HCT116 (cell line): ENCODE measurements around the gene CDH13. TPM values are rescaled to one million over a fixed set of nuclear protein-coding genes. Genes with fewer than 3 reads are reported as not detected.

ENCODE experiments used
- ATAC-seq: fragments of 200-7000 bp; cut with Tn5 transposase; 2 replicates; pipeline ENCODE4 v1.9.1; 2020; ENCODE audit warnings: mild to moderate bottlenecking, moderate library complexity
- BruUV-seq: library from RNA; stranded (reverse); fragments of 400-500 nt; replicated peaks from 2 replicates; lab custom pipeline; 2021; lab: Mats Ljungman, UMichigan
- CTCF ChIA-PET: fragments of 300-600 bp; sonication (Branson Sonifier 250); formaldehyde crosslinking; loops from one replicate; lab custom pipeline; 2021; ENCODE audit warnings: antibody characterized with exemption; lab: Charles Lee
- POLR2A ChIA-PET: fragments of 300-600, 350-600 bp; sonication (Branson Sonifier 250); formaldehyde crosslinking; loops from one replicate; lab custom pipeline; 2021; ENCODE audit warnings: antibody characterized with exemption; lab: Charles Lee
- RAD21 ChIA-PET, 2 experiments: fragments of 300-600 bp; sonication (Branson Sonifier 250); formaldehyde crosslinking; loops; one replicate each; lab custom pipeline; 2023; ENCODE audit warnings: low total read pairs in 2 of 2; ENCODE audit not compliant: uncharacterized antibody in 2 of 2, unreplicated experiment in 2 of 2, low non-redundant PET in 1 of 2; lab: Charles Lee
- DNase-seq: peaks from one replicate; pipeline ENCODE4 v3.0.0-alpha.2; 2010; ENCODE audit warnings: low read depth, low spot score
- H2AFZ ChIP-seq: fragments of 200-600 bp; shearing (Covaris generic), sonication (generic); 2 replicates; pipeline ENCODE4 v1.6.1; 2017; ENCODE audit warnings: low read depth, mixed run types, mixed read lengths, antibody characterized with exemption, low read length; ENCODE audit not compliant: poor library complexity, severe bottlenecking
- H3K27ac ChIP-seq: 2 replicates; pipeline ENCODE4 v1.5.1; 2012; ENCODE audit warnings: low read depth, low read length
- H3K27me3 ChIP-seq: fragments of 200-600 bp; sonication (generic); 2 replicates; pipeline ENCODE4 v1.6.1; 2016; ENCODE audit warnings: mixed run types, low read length, mixed read lengths; ENCODE audit not compliant: insufficient read depth
- H3K36me3 ChIP-seq, 2 experiments: fragments of 200-500 bp in 1 of 2; fragments of 200-600 bp in 1 of 2; sonication (Bioruptor generic) in 1 of 2; sonication (generic) in 1 of 2; 2 replicates each; pipeline versions ENCODE4 v1.5.1 to v1.6.1; 2014 to 2016; ENCODE audit warnings: low read length in 2 of 2, inconsistent platforms in 1 of 2, mixed read lengths in 1 of 2, mixed run types in 1 of 2; ENCODE audit not compliant: insufficient read depth in 2 of 2, control insufficient read depth in 1 of 2
- H3K4me1 ChIP-seq, 2 experiments: fragments of 200-600 bp in 1 of 2; sonication (generic) in 1 of 2; 2 replicates each; pipeline versions ENCODE4 v1.5.1 to v1.6.1; 2012 to 2017; ENCODE audit warnings: low read length in 2 of 2, inconsistent platforms in 1 of 2, mild to moderate bottlenecking in 1 of 2, mixed read lengths in 1 of 2, mixed run types in 1 of 2, moderate library complexity in 1 of 2; ENCODE audit not compliant: insufficient read depth in 2 of 2, control insufficient read depth in 1 of 2
- H3K4me2 ChIP-seq: fragments of 200-600 bp; sonication (generic); 2 replicates; pipeline ENCODE4 v1.6.1; 2017; ENCODE audit warnings: mixed run types, low read length, mixed read lengths
- H3K4me3 ChIP-seq, 2 experiments: fragments of 200-600 bp in 1 of 2; sonication (generic) in 1 of 2; replicated peaks in 1 of 2; 2 replicates each; pipeline ENCODE4 v1.5.1; 2011 to 2016; ENCODE audit warnings: low read length in 2 of 2, control low read depth in 1 of 2, low read depth in 1 of 2, mild to moderate bottlenecking in 1 of 2, mixed read lengths in 1 of 2, mixed run types in 1 of 2
- H3K79me2 ChIP-seq: fragments of 200-600 bp; sonication (generic); 2 replicates; pipeline ENCODE4 v1.6.1; 2017; ENCODE audit warnings: mild to moderate bottlenecking, mixed run types, low read length, moderate library complexity, mixed read lengths; ENCODE audit not compliant: insufficient read depth
- H3K9ac ChIP-seq: fragments of 200-600 bp; sonication (generic); 2 replicates; pipeline ENCODE4 v1.6.1; 2016; ENCODE audit warnings: low read length, mixed read lengths
- H3K9me2 ChIP-seq: fragments of 200-600 bp; sonication (generic), shearing (Covaris generic); 2 replicates; pipeline ENCODE4 v1.6.1; 2017; ENCODE audit warnings: mixed run types, mild to moderate bottlenecking, moderate library complexity; ENCODE audit not compliant: insufficient read depth
- H3K9me3 ChIP-seq, 2 experiments: fragments of 200-500 bp in 1 of 2; fragments of 200-600 bp in 1 of 2; sonication (Bioruptor generic) in 1 of 2; sonication (generic) in 1 of 2; 2 replicates each; pipeline ENCODE4 v1.6.1; 2014 to 2017; ENCODE audit warnings: low read length in 2 of 2, mixed read lengths in 2 of 2, inconsistent platforms in 1 of 2, low read depth in 1 of 2, mild to moderate bottlenecking in 1 of 2, mixed run types in 1 of 2, moderate library complexity in 1 of 2; ENCODE audit not compliant: control insufficient read depth in 1 of 2, insufficient read depth in 1 of 2
- H4K20me1 ChIP-seq: fragments of 200-600 bp; sonication (generic), shearing (Covaris generic); 2 replicates; pipeline ENCODE4 v1.6.1; 2017; ENCODE audit warnings: mixed run types, mild to moderate bottlenecking, moderate library complexity; ENCODE audit not compliant: insufficient read depth
- CBX3 ChIP-seq: IDR thresholded peaks from 2 replicates; pipeline ENCODE4 v1.6.1; 2012; ENCODE audit warnings: low read depth
- CEBPB ChIP-seq: IDR thresholded peaks from 2 replicates; pipeline ENCODE4 v1.6.1; 2012; ENCODE audit warnings: low read depth
- EGR1 ChIP-seq: IDR thresholded peaks from 2 replicates; pipeline ENCODE4 v1.6.1; 2012; ENCODE audit warnings: low read depth
- EZH2 ChIP-seq: fragments of 200-600 bp; sonication (generic); IDR thresholded peaks from 2 replicates; pipeline ENCODE4 v1.6.1; 2017; ENCODE audit warnings: antibody characterized with exemption, mixed run types
- EZH2phosphoT487 ChIP-seq: fragments of 200-600 bp; IDR thresholded peaks from 2 replicates; pipeline ENCODE4 v1.6.1; 2018; ENCODE audit warnings: antibody characterized with exemption, borderline replicate concordance
- JUND ChIP-seq: IDR thresholded peaks from 2 replicates; pipeline ENCODE4 v1.6.1; 2012
- POLR2AphosphoS5 ChIP-seq: IDR thresholded peaks from 2 replicates; pipeline ENCODE4 v1.6.1; 2011; ENCODE audit warnings: mild to moderate bottlenecking, low read depth, low read length, moderate library complexity
- RAD21 ChIP-seq: IDR thresholded peaks from 2 replicates; pipeline ENCODE4 v1.6.1; 2012; ENCODE audit warnings: low read depth, mild to moderate bottlenecking
- SIN3A ChIP-seq: IDR thresholded peaks from 2 replicates; pipeline ENCODE4 v1.6.1; 2012; ENCODE audit warnings: low read depth
- TCF7L2 ChIP-seq: IDR thresholded peaks from 2 replicates; pipeline ENCODE4 v1.7.0; 2011; ENCODE audit warnings: borderline replicate concordance, inconsistent platforms; ENCODE audit not compliant: insufficient read depth, insufficient read length; ENCODE audit errors: extremely low read depth
- YY1 ChIP-seq: IDR thresholded peaks from 2 replicates; pipeline ENCODE4 v1.6.1; 2011; ENCODE audit warnings: low read length, low read depth, moderate library complexity, mild to moderate bottlenecking; ENCODE audit not compliant: insufficient replicate concordance; ENCODE audit errors: extremely low read depth
- ZFX ChIP-seq: fragments of 450-650 bp; IDR thresholded peaks from 2 replicates; pipeline ENCODE4 v1.6.1; 2017
- intact Hi-C: fragments of 100-400 bp; cut with micrococcal nuclease; formaldehyde crosslinking; loops from 2 replicates; pipeline ENCODE4 v1.10.0; 2022
- total RNA-seq: library from RNA; stranded (reverse); gene quantifications from one replicate; pipeline ENCODE4 v1.2.1, GENCODE V29; 2021; ENCODE audit not compliant: unreplicated experiment
- TF ChIP-seq, protein P1 (sequence below): IDR thresholded peaks from 2 replicates; pipeline ENCODE4 v1.6.1; 2012
- TF ChIP-seq, protein P2 (sequence below): IDR thresholded peaks from 2 replicates; pipeline ENCODE4 v1.6.1; 2012; ENCODE audit warnings: low read depth
- TF ChIP-seq, protein P3 (sequence below), 3 experiments: fragments of 200-600 bp in 1 of 3; sonication (generic) in 1 of 3; IDR thresholded peaks in 2 of 3; conservative IDR thresholded peaks in 1 of 3; 2 replicates each; pipeline ENCODE4 v1.5.1; 2012 to 2017; ENCODE audit warnings: low read depth in 2 of 3, low read length in 2 of 3, antibody characterized with exemption in 1 of 3, borderline replicate concordance in 1 of 3, control low read depth in 1 of 3, mild to moderate bottlenecking in 1 of 3, mixed read lengths in 1 of 3, mixed run types in 1 of 3, moderate library complexity in 1 of 3; ENCODE audit not compliant: insufficient read depth in 1 of 3
- TF ChIP-seq, protein P4 (sequence below): IDR thresholded peaks from 2 replicates; pipeline ENCODE4 v1.6.1; 2011; ENCODE audit warnings: mild to moderate bottlenecking, low read length, moderate library complexity; ENCODE audit not compliant: insufficient replicate concordance; ENCODE audit errors: extremely low read depth

The CDH13 gene
- total RNA-seq, 1 experiment from 2014 or later: not detected

DNA sequence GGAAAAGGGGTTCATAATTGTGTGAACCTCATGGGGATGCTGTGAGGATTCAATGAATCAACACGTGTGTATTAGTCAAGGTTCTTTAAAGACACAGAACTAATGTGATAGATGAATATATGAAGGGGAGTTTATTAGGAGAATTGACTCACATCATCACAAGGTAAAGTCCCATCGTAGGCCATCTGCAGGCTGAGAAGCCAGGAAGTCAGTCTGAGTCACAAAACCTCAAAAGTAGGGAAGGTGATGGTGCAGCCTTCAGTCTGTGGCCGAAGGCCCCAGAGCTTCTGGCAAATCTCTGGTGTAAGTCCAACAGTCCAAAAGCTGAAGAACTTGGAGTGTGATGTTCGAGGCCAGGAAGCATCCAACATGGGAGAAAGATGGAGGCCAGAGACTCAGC, 413.4 kb downstream of the CDH13 start:
- intact Hi-C loops: no loop called here
- TF ChIP-seq, protein P1, sequence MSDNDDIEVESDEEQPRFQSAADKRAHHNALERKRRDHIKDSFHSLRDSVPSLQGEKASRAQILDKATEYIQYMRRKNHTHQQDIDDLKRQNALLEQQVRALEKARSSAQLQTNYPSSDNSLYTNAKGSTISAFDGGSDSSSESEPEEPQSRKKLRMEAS: no peak
- no peak for TF ChIP-seq CEBPB
- TF ChIP-seq ZFX: no peak
- no peak for TF ChIP-seq EZH2phosphoT487
- TF ChIP-seq, protein P2, sequence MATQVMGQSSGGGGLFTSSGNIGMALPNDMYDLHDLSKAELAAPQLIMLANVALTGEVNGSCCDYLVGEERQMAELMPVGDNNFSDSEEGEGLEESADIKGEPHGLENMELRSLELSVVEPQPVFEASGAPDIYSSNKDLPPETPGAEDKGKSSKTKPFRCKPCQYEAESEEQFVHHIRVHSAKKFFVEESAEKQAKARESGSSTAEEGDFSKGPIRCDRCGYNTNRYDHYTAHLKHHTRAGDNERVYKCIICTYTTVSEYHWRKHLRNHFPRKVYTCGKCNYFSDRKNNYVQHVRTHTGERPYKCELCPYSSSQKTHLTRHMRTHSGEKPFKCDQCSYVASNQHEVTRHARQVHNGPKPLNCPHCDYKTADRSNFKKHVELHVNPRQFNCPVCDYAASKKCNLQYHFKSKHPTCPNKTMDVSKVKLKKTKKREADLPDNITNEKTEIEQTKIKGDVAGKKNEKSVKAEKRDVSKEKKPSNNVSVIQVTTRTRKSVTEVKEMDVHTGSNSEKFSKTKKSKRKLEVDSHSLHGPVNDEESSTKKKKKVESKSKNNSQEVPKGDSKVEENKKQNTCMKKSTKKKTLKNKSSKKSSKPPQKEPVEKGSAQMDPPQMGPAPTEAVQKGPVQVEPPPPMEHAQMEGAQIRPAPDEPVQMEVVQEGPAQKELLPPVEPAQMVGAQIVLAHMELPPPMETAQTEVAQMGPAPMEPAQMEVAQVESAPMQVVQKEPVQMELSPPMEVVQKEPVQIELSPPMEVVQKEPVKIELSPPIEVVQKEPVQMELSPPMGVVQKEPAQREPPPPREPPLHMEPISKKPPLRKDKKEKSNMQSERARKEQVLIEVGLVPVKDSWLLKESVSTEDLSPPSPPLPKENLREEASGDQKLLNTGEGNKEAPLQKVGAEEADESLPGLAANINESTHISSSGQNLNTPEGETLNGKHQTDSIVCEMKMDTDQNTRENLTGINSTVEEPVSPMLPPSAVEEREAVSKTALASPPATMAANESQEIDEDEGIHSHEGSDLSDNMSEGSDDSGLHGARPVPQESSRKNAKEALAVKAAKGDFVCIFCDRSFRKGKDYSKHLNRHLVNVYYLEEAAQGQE: no peak
- TF ChIP-seq CBX3: no peak
- no peak for TF ChIP-seq YY1
- TF ChIP-seq POLR2AphosphoS5: no peak
- no peak for TF ChIP-seq TCF7L2
- no peak for TF ChIP-seq EGR1
- TF ChIP-seq, protein P3, sequence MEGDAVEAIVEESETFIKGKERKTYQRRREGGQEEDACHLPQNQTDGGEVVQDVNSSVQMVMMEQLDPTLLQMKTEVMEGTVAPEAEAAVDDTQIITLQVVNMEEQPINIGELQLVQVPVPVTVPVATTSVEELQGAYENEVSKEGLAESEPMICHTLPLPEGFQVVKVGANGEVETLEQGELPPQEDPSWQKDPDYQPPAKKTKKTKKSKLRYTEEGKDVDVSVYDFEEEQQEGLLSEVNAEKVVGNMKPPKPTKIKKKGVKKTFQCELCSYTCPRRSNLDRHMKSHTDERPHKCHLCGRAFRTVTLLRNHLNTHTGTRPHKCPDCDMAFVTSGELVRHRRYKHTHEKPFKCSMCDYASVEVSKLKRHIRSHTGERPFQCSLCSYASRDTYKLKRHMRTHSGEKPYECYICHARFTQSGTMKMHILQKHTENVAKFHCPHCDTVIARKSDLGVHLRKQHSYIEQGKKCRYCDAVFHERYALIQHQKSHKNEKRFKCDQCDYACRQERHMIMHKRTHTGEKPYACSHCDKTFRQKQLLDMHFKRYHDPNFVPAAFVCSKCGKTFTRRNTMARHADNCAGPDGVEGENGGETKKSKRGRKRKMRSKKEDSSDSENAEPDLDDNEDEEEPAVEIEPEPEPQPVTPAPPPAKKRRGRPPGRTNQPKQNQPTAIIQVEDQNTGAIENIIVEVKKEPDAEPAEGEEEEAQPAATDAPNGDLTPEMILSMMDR (IDR thresholded peaks at IDR 0.05 in 2 of 3, conservative IDR thresholded peaks at IDR 0.05 in 1 of 3; ENCODE audit: borderline replicate concordance in 1 of 3, insufficient read depth in 1 of 3, low read depth in 2 of 3, low read length in 2 of 3): no peak
- no peak for TF ChIP-seq JUND
- no peak for TF ChIP-seq SIN3A
- TF ChIP-seq RAD21: no peak
- no peak for TF ChIP-seq EZH2
- TF ChIP-seq, protein P4, sequence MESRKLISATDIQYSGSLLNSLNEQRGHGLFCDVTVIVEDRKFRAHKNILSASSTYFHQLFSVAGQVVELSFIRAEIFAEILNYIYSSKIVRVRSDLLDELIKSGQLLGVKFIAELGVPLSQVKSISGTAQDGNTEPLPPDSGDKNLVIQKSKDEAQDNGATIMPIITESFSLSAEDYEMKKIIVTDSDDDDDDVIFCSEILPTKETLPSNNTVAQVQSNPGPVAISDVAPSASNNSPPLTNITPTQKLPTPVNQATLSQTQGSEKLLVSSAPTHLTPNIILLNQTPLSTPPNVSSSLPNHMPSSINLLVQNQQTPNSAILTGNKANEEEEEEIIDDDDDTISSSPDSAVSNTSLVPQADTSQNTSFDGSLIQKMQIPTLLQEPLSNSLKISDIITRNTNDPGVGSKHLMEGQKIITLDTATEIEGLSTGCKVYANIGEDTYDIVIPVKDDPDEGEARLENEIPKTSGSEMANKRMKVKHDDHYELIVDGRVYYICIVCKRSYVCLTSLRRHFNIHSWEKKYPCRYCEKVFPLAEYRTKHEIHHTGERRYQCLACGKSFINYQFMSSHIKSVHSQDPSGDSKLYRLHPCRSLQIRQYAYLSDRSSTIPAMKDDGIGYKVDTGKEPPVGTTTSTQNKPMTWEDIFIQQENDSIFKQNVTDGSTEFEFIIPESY: no peak

More for the DNA sequence above, 413.4 kb downstream of the CDH13 start:
- Histone ChIP-seq H3K9me3 (peaks cover 24 to 30% of the 10 kb centered on the region in 2 experiments; a peak in 3 of 4 replicates), H3K79me2 (no peaks in the 10 kb centered on the region), H3K9ac (no peak overlapping the region), H4K20me1 (no peaks in the 10 kb centered on the region), H3K36me3 (no peaks in the 10 kb centered on the region), H3K27ac (no peak overlapping the region), H3K4me2 (no peak overlapping the region), H3K4me1 (no peaks in the 10 kb centered on the region), H3K27me3 (no peaks in the 10 kb centered on the region), H2AFZ (no peak overlapping the region), H3K4me3 (no peak overlapping the region), H3K9me2 (no peaks in the 10 kb centered on the region)
- DNase-seq (no peak), ATAC-seq (no peak)
- ChIA-PET POLR2A (no interaction called here), RAD21 (no interaction called here), CTCF (no interaction called here)
- BruUV-seq: no TSS peak
